Keratinocyte (primary cell): ENCODE measurements around the gene ERC1. TPM values are rescaled to one million over a fixed set of nuclear protein-coding genes. Genes with fewer than 3 reads are reported as not detected.

Experiments
- DNase-seq: peaks from one replicate; pipeline ENCODE4 v3.0.0-alpha.2; 2011; ENCODE audit warnings: low read depth, missing footprints, low spot score
- FAIRE-seq: peaks from 2 replicates; lab custom pipeline; 2011; peaks lifted over from hg19 to GRCh38; lab: Jason Lieb, UNC
- H2AFZ ChIP-seq: 2 replicates; pipeline ENCODE4 v1.6.0; 2012; ENCODE audit warnings: low read length, control low read depth, inconsistent platforms; ENCODE audit not compliant: control insufficient read depth
- H3K27ac ChIP-seq: 2 replicates; pipeline ENCODE4 v1.5.1; 2011; ENCODE audit warnings: low read length; ENCODE audit not compliant: control insufficient read depth, insufficient read depth
- H3K27me3 ChIP-seq: 3 replicates; pipeline ENCODE4 v1.6.0; 2011; ENCODE audit warnings: low read length; ENCODE audit not compliant: control insufficient read depth, insufficient read depth; ENCODE audit errors: extremely low read depth
- H3K36me3 ChIP-seq, 2 experiments: 2 replicates in 1 of 2; 3 replicates in 1 of 2; pipeline ENCODE4 v1.5.1; 2011; ENCODE audit warnings: low read length in 2 of 2, mild to moderate bottlenecking in 1 of 2; ENCODE audit not compliant: control insufficient read depth in 2 of 2, insufficient read depth in 2 of 2; ENCODE audit errors: extremely low read depth in 1 of 2
- H3K4me1 ChIP-seq: 3 replicates; pipeline ENCODE4 v1.5.1; 2011; ENCODE audit warnings: low read length; ENCODE audit not compliant: control insufficient read depth, insufficient read depth; ENCODE audit errors: extremely low read depth
- H3K4me2 ChIP-seq: 3 replicates; pipeline ENCODE4 v1.6.0; 2011; ENCODE audit warnings: low read depth, low read length; ENCODE audit not compliant: control insufficient read depth, insufficient read depth; ENCODE audit errors: extremely low read depth
- H3K4me3 ChIP-seq, 3 experiments: fragments of 200-600 bp in 1 of 3; sonication (generic) in 1 of 3; 2 replicates in 2 of 3; 3 replicates in 1 of 3; pipeline ENCODE4 v1.5.1; 2011 to 2016; ENCODE audit warnings: low read length in 3 of 3, mild to moderate bottlenecking in 3 of 3, control low read depth in 2 of 3, inconsistent platforms in 1 of 3, low read depth in 1 of 3, mixed read lengths in 1 of 3, mixed run types in 1 of 3, moderate library complexity in 1 of 3; ENCODE audit not compliant: control insufficient read depth in 2 of 3, insufficient read depth in 2 of 3; ENCODE audit errors: extremely low read depth in 1 of 3
- H3K79me2 ChIP-seq: 2 replicates; pipeline ENCODE4 v1.6.0; 2012; ENCODE audit warnings: low read length; ENCODE audit not compliant: control insufficient read depth, insufficient read depth
- H3K9ac ChIP-seq: 3 replicates; pipeline ENCODE4 v1.6.0; 2011; ENCODE audit warnings: low read length; ENCODE audit not compliant: control insufficient read depth, insufficient read depth; ENCODE audit errors: extremely low read depth
- H3K9me1 ChIP-seq: 3 replicates; pipeline ENCODE4 v1.6.0; 2011; ENCODE audit warnings: low read length; ENCODE audit not compliant: control insufficient read depth, insufficient read depth; ENCODE audit errors: extremely low read depth
- H3K9me3 ChIP-seq: 2 replicates; pipeline ENCODE4 v1.5.1; 2012; ENCODE audit warnings: low read depth, low read length; ENCODE audit not compliant: control insufficient read depth
- H4K20me1 ChIP-seq: 3 replicates; pipeline ENCODE4 v1.6.0; 2011; ENCODE audit warnings: low read length; ENCODE audit not compliant: control insufficient read depth, insufficient read depth; ENCODE audit errors: extremely low read depth
- EZH2 ChIP-seq: IDR thresholded peaks from one replicate; pipeline ENCODE4 v1.6.1; 2012; ENCODE audit warnings: inconsistent platforms, mild to moderate bottlenecking, low read length, moderate library complexity
- dilution Hi-C: fragments of 300-500 bp; cut with MboI; formaldehyde crosslinking; loops from one replicate; pipeline ENCODE4 v1.7.0; 2020; ENCODE audit warnings: low sequenced_read_pairs; ENCODE audit not compliant: extremely low pct_ligation_motif_present
- polyA plus RNA-seq, 5 experiments: library from polyadenylated mRNA; depleted of rRNA in 3 of 5; stranded (reverse) in 3 of 5; stranded (forward) in 1 of 5; unstranded in 1 of 5; fragments of >200 nt; gene quantifications; 1 replicate in 1 of 5; 2 replicates in 3 of 5; 3 replicates in 1 of 5; pipeline versions ENCODE4 v1.2.1 to v1.2.3, GENCODE V29; 2011 to 2012; ENCODE audit warnings: missing spikeins in 2 of 5, low read depth in 1 of 5, low replicate concordance in 1 of 5
- TF ChIP-seq, protein P1 (sequence below), 3 experiments: IDR thresholded peaks in 1 of 3; conservative IDR thresholded peaks in 1 of 3; optimal IDR thresholded peaks in 1 of 3; 2 replicates in 2 of 3; 3 replicates in 1 of 3; pipeline versions ENCODE3 to v1.5.1; 2011; ENCODE audit warnings: low read length in 3 of 3, mild to moderate bottlenecking in 3 of 3, moderate library complexity in 2 of 3, control low read depth in 1 of 3, inconsistent platforms in 1 of 3; ENCODE audit not compliant: insufficient read depth in 2 of 3; ENCODE audit errors: extremely low read depth in 1 of 3

The ERC1 gene
- polyA plus RNA-seq, 1 donor (not counting 4 experiments of a cell fraction or from before 2014, with no cell fraction given), result 16.1 TPM

- no peaks in the 10 kb centered on the region for H3K9me1 ChIP-seq
- DNase-seq (no peak), FAIRE-seq (no peak)
- no peak overlapping the region for H3K27ac ChIP-seq
- peaks cover 82% of the 10 kb centered on the region for H3K79me2 ChIP-seq
- H4K20me1 ChIP-seq, result peaks cover 8% of the 10 kb centered on the region
- TF ChIP-seq, protein P1, sequence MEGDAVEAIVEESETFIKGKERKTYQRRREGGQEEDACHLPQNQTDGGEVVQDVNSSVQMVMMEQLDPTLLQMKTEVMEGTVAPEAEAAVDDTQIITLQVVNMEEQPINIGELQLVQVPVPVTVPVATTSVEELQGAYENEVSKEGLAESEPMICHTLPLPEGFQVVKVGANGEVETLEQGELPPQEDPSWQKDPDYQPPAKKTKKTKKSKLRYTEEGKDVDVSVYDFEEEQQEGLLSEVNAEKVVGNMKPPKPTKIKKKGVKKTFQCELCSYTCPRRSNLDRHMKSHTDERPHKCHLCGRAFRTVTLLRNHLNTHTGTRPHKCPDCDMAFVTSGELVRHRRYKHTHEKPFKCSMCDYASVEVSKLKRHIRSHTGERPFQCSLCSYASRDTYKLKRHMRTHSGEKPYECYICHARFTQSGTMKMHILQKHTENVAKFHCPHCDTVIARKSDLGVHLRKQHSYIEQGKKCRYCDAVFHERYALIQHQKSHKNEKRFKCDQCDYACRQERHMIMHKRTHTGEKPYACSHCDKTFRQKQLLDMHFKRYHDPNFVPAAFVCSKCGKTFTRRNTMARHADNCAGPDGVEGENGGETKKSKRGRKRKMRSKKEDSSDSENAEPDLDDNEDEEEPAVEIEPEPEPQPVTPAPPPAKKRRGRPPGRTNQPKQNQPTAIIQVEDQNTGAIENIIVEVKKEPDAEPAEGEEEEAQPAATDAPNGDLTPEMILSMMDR (optimal IDR thresholded peaks at IDR 0.05 in 1 of 3, IDR thresholded peaks at IDR 0.05 in 1 of 3, conservative IDR thresholded peaks at IDR 0.05 in 1 of 3; ENCODE audit: extremely low read depth in 1 of 3, insufficient read depth in 2 of 3, low read length in 3 of 3), result no peak
- no peak for TF ChIP-seq EZH2
- no peaks in the 10 kb centered on the region for H3K36me3 ChIP-seq
- H3K9me3 ChIP-seq, result no peaks in the 10 kb centered on the region
- H3K9ac ChIP-seq, result no peak overlapping the region
- H3K4me3 ChIP-seq, result no peak overlapping the region
- dilution Hi-C loops, result no loop called here
- no peak overlapping the region for H2AFZ ChIP-seq
- no peaks in the 10 kb centered on the region for H3K27me3 ChIP-seq
- H3K4me1 ChIP-seq, result peaks cover 19% of the 10 kb centered on the region
- H3K4me2 ChIP-seq, result no peak overlapping the region
Measured at GRCh38 chr12:1539135-1539534, 548.1 kb downstream of the ERC1 start.

GRCh38 chr12:1540690-1541089, 549.7 kb downstream of the ERC1 start:
- H3K27ac ChIP-seq, result no peak overlapping the region
- dilution Hi-C loops, result no loop called here
- H4K20me1 ChIP-seq, result peaks cover 8% of the 10 kb centered on the region
- H3K27me3 ChIP-seq, result no peaks in the 10 kb centered on the region
- H2AFZ ChIP-seq, result no peak overlapping the region
- H3K9me1 ChIP-seq, result no peaks in the 10 kb centered on the region
- peaks cover 19% of the 10 kb centered on the region for H3K4me1 ChIP-seq
- H3K79me2 ChIP-seq, result peaks cover 77% of the 10 kb centered on the region
- DNase-seq (peak; percentile 45), FAIRE-seq (peak; percentile 89)
- no peaks in the 10 kb centered on the region for H3K9me3 ChIP-seq
- H3K4me2 ChIP-seq, result peak overlapping the region; percentile 45
- H3K36me3 ChIP-seq, result no peaks in the 10 kb centered on the region
- TF ChIP-seq, protein P1 (optimal IDR thresholded peaks at IDR 0.05 in 1 of 3, IDR thresholded peaks at IDR 0.05 in 1 of 3, conservative IDR thresholded peaks at IDR 0.05 in 1 of 3; ENCODE audit: extremely low read depth in 1 of 3, insufficient read depth in 2 of 3, low read length in 3 of 3), result no peak
- TF ChIP-seq EZH2, result no peak
- H3K4me3 ChIP-seq, result peak overlapping the region in 1 of 3 experiments; percentile 19
- no peak overlapping the region for H3K9ac ChIP-seq
